H9 (cell line): Measurements from ENCODE around the gene SNCB. TPM values are rescaled to one million over a fixed set of nuclear protein-coding genes. Genes with fewer than 3 reads are reported as not detected.
A peak's percentile ranks its signal among the peaks of the same experiment; 100 is the strongest.

Experiments
- DNase-seq: peaks from one replicate; pipeline ENCODE4 v3.0.0-alpha.2; 2017
- H2AFZ ChIP-seq: one replicate; pipeline ENCODE4 v1.6.1; 2013; ENCODE audit warnings: mild to moderate bottlenecking, low read length, control low read depth, moderate library complexity
- H2AK5ac ChIP-seq: 2 replicates; pipeline ENCODE4 v1.6.1; 2013; ENCODE audit warnings: low read length, control low read depth, mixed read lengths; ENCODE audit not compliant: insufficient read length
- H2BK120ac ChIP-seq: one replicate; pipeline ENCODE4 v1.6.1; 2013; ENCODE audit warnings: low read depth, mild to moderate bottlenecking, low read length, control low read depth, inconsistent platforms; ENCODE audit not compliant: poor library complexity, severe bottlenecking
- H2BK12ac ChIP-seq: 2 replicates; pipeline ENCODE4 v1.6.1; 2013; ENCODE audit warnings: low read length, control low read depth, mixed read lengths, low read depth; ENCODE audit not compliant: insufficient read length
- H2BK15ac ChIP-seq: 2 replicates; pipeline ENCODE4 v1.6.1; 2013; ENCODE audit warnings: low read depth, low read length, control low read depth
- H2BK20ac ChIP-seq: one replicate; pipeline ENCODE4 v1.6.1; 2013; ENCODE audit warnings: low read depth, mild to moderate bottlenecking, low read length, control low read depth, inconsistent platforms; ENCODE audit not compliant: poor library complexity, severe bottlenecking
- H2BK5ac ChIP-seq: 2 replicates; pipeline ENCODE4 v1.6.1; 2013; ENCODE audit warnings: low read length, control low read depth, mixed read lengths; ENCODE audit not compliant: insufficient read length
- H3K14ac ChIP-seq: 2 replicates; pipeline ENCODE4 v1.6.1; 2013; ENCODE audit warnings: low read length, control low read depth; ENCODE audit not compliant: insufficient read depth
- H3K18ac ChIP-seq: 2 replicates; pipeline ENCODE4 v1.6.1; 2013; ENCODE audit warnings: low read depth, mild to moderate bottlenecking, mixed read lengths, low read length, control low read depth; ENCODE audit not compliant: insufficient read length
- H3K23ac ChIP-seq: 2 replicates; pipeline ENCODE4 v1.6.1; 2013; ENCODE audit warnings: low read length, control low read depth, mixed read lengths, low read depth; ENCODE audit not compliant: insufficient read length
- H3K23me2 ChIP-seq: 2 replicates; pipeline ENCODE4 v1.6.1; 2013; ENCODE audit warnings: low read depth, mild to moderate bottlenecking, mixed read lengths, low read length, control low read depth; ENCODE audit not compliant: insufficient read length, poor library complexity, severe bottlenecking
- H3K27ac ChIP-seq: 2 replicates; pipeline ENCODE4 v1.5.1; 2013; ENCODE audit warnings: low read length, control low read depth, mixed read lengths, low read depth; ENCODE audit not compliant: insufficient read length
- H3K27me3 ChIP-seq: 2 replicates; pipeline ENCODE4 v1.6.1; 2013; ENCODE audit warnings: low read length, control low read depth, inconsistent platforms; ENCODE audit not compliant: insufficient read depth
- H3K4ac ChIP-seq: 2 replicates; pipeline ENCODE4 v1.6.1; 2013; ENCODE audit warnings: low read depth, mild to moderate bottlenecking, control low read depth, inconsistent platforms, low read length, moderate library complexity
- H3K4me1 ChIP-seq: 2 replicates; pipeline ENCODE4 v1.6.1; 2013; ENCODE audit warnings: low read length, control low read depth, inconsistent platforms; ENCODE audit not compliant: insufficient read depth
- H3K4me2 ChIP-seq: 2 replicates; pipeline ENCODE4 v1.6.1; 2013; ENCODE audit warnings: low read length, control low read depth, mixed read lengths; ENCODE audit not compliant: insufficient read length, insufficient read depth
- H3K56ac ChIP-seq: 2 replicates; pipeline ENCODE4 v1.6.1; 2013; ENCODE audit warnings: low read depth, mild to moderate bottlenecking, mixed read lengths, low read length, control low read depth; ENCODE audit not compliant: insufficient read length
- H3K79me1 ChIP-seq: 2 replicates; pipeline ENCODE4 v1.6.1; 2013; ENCODE audit warnings: low read depth, mild to moderate bottlenecking, moderate library complexity, low read length, control low read depth, inconsistent platforms; ENCODE audit not compliant: insufficient read depth, poor library complexity, severe bottlenecking
- H3K79me2 ChIP-seq: 2 replicates; pipeline ENCODE4 v1.6.1; 2013; ENCODE audit warnings: low read length, control low read depth, inconsistent platforms; ENCODE audit not compliant: insufficient read depth
- H3K9ac ChIP-seq: 2 replicates; pipeline ENCODE4 v1.6.1; 2013; ENCODE audit warnings: low read length, control low read depth, mixed read lengths; ENCODE audit not compliant: insufficient read length; ENCODE audit errors: extremely low read depth
- H3K9me3 ChIP-seq: one replicate; pipeline ENCODE4 v1.6.1; 2013; ENCODE audit warnings: low read depth, low read length, inconsistent platforms; ENCODE audit not compliant: control insufficient read depth
- H3T11ph ChIP-seq: one replicate; pipeline ENCODE4 v1.6.1; 2013; ENCODE audit warnings: mild to moderate bottlenecking, low read length, control low read depth, inconsistent platforms
- H4K20me1 ChIP-seq: one replicate; pipeline ENCODE4 v1.6.1; 2013; ENCODE audit not compliant: control insufficient read depth, insufficient read length, insufficient read depth
- H4K5ac ChIP-seq: 2 replicates; pipeline ENCODE4 v1.6.1; 2013; ENCODE audit warnings: low read depth, mild to moderate bottlenecking, mixed read lengths, low read length, control low read depth; ENCODE audit not compliant: insufficient read length
- H4K8ac ChIP-seq: replicated peaks from 2 replicates; pipeline ENCODE4 v1.6.1; 2013; ENCODE audit warnings: low read length, control low read depth, mixed read lengths, low read depth; ENCODE audit not compliant: insufficient read length
- H4K91ac ChIP-seq: 2 replicates; pipeline ENCODE4 v1.6.1; 2013; ENCODE audit warnings: low read depth, mild to moderate bottlenecking, moderate library complexity, mixed read lengths, low read length, control low read depth; ENCODE audit not compliant: insufficient read length
- H3K27ac Mint-ChIP-seq, 3 experiments: 2 replicates in 2 of 3; 3 replicates in 1 of 3; pipeline ENCODE4 v1.8.0; 2020 to 2021; ENCODE audit warnings: mixed read lengths in 3 of 3, mild to moderate bottlenecking in 1 of 3, moderate library complexity in 1 of 3
- H3K27me3 Mint-ChIP-seq: 2 replicates; pipeline ENCODE4 v1.8.0; 2021; ENCODE audit warnings: low read depth, mild to moderate bottlenecking, moderate library complexity, mixed read lengths
- H3K36me3 Mint-ChIP-seq, 3 experiments: 2 replicates in 2 of 3; 3 replicates in 1 of 3; pipeline ENCODE4 v1.8.0; 2020 to 2021; ENCODE audit warnings: low read depth in 3 of 3, mixed read lengths in 3 of 3; ENCODE audit not compliant: insufficient read depth in 1 of 3
- H3K4me1 Mint-ChIP-seq, 2 experiments: 2 replicates each; pipeline ENCODE4 v1.8.0; 2020; ENCODE audit warnings: mixed read lengths in 2 of 2
- H3K4me3 Mint-ChIP-seq, 2 experiments: 2 replicates in 1 of 2; 3 replicates in 1 of 2; pipeline ENCODE4 v1.8.0; 2020 to 2021; ENCODE audit warnings: mild to moderate bottlenecking in 2 of 2, mixed read lengths in 2 of 2, moderate library complexity in 1 of 2
- H3K9me3 Mint-ChIP-seq, 2 experiments: 2 replicates in 1 of 2; 3 replicates in 1 of 2; pipeline ENCODE4 v1.8.0; 2020; ENCODE audit warnings: mild to moderate bottlenecking in 2 of 2, mixed read lengths in 2 of 2, moderate library complexity in 1 of 2
- WGBS: extraction: QIAGEN DNeasy Blood & Tissue Kit; methylation state at CpG from one replicate; pipeline ENCODE4 v1.1.7; 2013; ENCODE audit warnings: missing lambda C conversion rate, low lambda C conversion rate, mixed read lengths; ENCODE audit not compliant: insufficient read length; ENCODE audit errors: extremely low coverage; 5-methylcytosine and 5-hydroxymethylcytosine counted together
- total RNA-seq: library from RNA; stranded (reverse); gene quantifications from 2 replicates; pipeline ENCODE4 v1.2.1, GENCODE V29; 2021
- TF ChIP-seq, protein P1 (sequence below): fragments of 200-600 bp; sonication (generic); conservative IDR thresholded peaks from 3 replicates; pipeline ENCODE4 v1.8.0; 2021; ENCODE audit warnings: antibody characterized with exemption, mild to moderate bottlenecking

Gene SNCB
- total RNA-seq, 1 experiment from 2014 or later: 3.5 TPM

GRCh38 chr5:176647030-176647842, 16.9 kb upstream of the SNCB start, which contains the start of gene TSPAN17:
Gene TSPAN17 (plus strand): TSS chr5:176647484. CDS start chr5:176647616, 132 bp downstream.
- Histone ChIP-seq H4K8ac (no peak within 1 kb of the TSS), H3K79me2 (no peaks in the 10 kb centered on the region; the same call in 1 of the 2 replicates), H3K9me3 (no peaks in the 10 kb centered on the region), H3K4me2 (peak within 1 kb of the TSS; percentile 72), H2BK15ac (no peak within 1 kb of the TSS), H4K20me1 (no peaks in the 10 kb centered on the region), H3K56ac (no peak within 1 kb of the TSS), H2BK5ac (no peak within 1 kb of the TSS), H3K23me2 (peaks cover 10% of the 10 kb centered on the region), H4K5ac (no peak within 1 kb of the TSS), H2BK120ac (no peak within 1 kb of the TSS), H2BK12ac (no peak within 1 kb of the TSS), H3T11ph (no peak within 1 kb of the TSS), H3K4me1 (peaks cover 2% of the 10 kb centered on the region; the same call in 1 of the 2 replicates), H3K27me3 (no peaks in the 10 kb centered on the region), H3K79me1 (peaks cover 8% of the 10 kb centered on the region), H3K9ac (peak within 1 kb of the TSS; percentile 48), H3K4ac (no peak within 1 kb of the TSS), H2BK20ac (no peak within 1 kb of the TSS), H3K23ac (no peak within 1 kb of the TSS), H3K18ac (peak within 1 kb of the TSS; percentile 89), H4K91ac (no peak within 1 kb of the TSS), H3K27ac (no peak within 1 kb of the TSS), H2AFZ (no peak within 1 kb of the TSS), H3K14ac (0 out of 2 replicates have a peak within 1 kb of the TSS, but pooled peaks have one; percentile 4), H2AK5ac (no peak within 1 kb of the TSS)
- H3K9me3 Mint-ChIP-seq: no peaks in the 10 kb centered on the region; a peak in 1 of 5 replicates
- H3K27ac Mint-ChIP-seq: peak within 1 kb of the TSS; percentile 82 to 97 (median 90)
- peak within 1 kb of the TSS; percentile 82 to 91 for H3K4me3 Mint-ChIP-seq
- TF ChIP-seq, protein P1, sequence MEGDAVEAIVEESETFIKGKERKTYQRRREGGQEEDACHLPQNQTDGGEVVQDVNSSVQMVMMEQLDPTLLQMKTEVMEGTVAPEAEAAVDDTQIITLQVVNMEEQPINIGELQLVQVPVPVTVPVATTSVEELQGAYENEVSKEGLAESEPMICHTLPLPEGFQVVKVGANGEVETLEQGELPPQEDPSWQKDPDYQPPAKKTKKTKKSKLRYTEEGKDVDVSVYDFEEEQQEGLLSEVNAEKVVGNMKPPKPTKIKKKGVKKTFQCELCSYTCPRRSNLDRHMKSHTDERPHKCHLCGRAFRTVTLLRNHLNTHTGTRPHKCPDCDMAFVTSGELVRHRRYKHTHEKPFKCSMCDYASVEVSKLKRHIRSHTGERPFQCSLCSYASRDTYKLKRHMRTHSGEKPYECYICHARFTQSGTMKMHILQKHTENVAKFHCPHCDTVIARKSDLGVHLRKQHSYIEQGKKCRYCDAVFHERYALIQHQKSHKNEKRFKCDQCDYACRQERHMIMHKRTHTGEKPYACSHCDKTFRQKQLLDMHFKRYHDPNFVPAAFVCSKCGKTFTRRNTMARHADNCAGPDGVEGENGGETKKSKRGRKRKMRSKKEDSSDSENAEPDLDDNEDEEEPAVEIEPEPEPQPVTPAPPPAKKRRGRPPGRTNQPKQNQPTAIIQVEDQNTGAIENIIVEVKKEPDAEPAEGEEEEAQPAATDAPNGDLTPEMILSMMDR: 0 out of 3 replicates have a peak, but pooled peaks have one; percentile 18
- H3K27me3 Mint-ChIP-seq: peaks cover 4% of the 10 kb centered on the region
- peaks cover 60 to 79% of the 10 kb centered on the region in 2 experiments for H3K4me1 Mint-ChIP-seq
- H3K36me3 Mint-ChIP-seq: peaks cover 0 to 3% (median under 1%) of the 10 kb centered on the region in 3 experiments; a peak in 3 of 7 replicates
- DNase-seq: peak; percentile 99
- no CpG with 5 or more reads among the region's 63 CpGs for WGBS
